ENCODE measurements around the gene COIL. TPM values are rescaled to one million over a fixed set of nuclear protein-coding genes. Genes with fewer than 3 reads are reported as not detected.

The COIL gene
- total RNA-seq, 1 experiment from 2014 or later = 22.9 TPM

DNA sequence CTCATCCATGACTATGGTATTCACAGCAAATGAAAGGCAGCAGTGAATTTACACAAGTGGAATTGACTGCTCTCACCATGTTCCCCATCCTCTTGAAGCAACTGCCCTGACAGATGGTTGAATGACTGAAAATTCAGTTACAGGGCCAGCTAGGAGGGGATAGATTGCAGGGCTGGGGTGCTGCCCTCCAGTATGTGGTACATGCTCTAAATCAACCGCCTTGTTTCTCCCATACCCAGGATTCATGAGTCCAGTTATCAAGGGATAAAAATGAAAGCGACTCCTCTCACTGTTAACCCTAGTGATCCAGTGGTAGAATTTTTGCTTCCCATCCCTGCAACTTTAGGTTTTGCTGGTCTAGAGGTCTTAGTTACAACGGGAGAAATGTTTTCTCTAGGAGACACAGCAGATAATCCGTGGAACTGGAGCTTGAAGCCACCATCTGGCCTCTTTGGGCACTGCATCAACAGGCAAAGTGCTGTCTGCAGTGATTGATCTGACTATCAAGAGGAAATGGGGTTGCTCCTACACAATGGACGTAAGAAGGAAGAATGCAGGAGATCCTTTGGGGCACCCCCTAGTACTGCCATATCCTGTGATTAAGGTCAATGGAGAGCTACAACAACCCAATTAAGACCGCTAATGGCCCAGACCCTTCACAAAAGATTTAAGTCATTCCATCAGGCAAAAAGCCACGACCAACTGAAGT, 49.0 kb upstream of the COIL start:
- no peak overlapping the region for H3K9ac ChIP-seq (ENCODE audit: low read length)
- H3K27ac ChIP-seq (ENCODE audit: low read length) = no peak overlapping the region
- H4K20me1 ChIP-seq (ENCODE audit: low read length) = no peaks in the 10 kb centered on the region
- TF ChIP-seq EZH2phosphoT487 (IDR thresholded peaks at IDR 0.05; ENCODE audit: borderline replicate concordance, low read length) = no peak
- TF ChIP-seq, protein P1, sequence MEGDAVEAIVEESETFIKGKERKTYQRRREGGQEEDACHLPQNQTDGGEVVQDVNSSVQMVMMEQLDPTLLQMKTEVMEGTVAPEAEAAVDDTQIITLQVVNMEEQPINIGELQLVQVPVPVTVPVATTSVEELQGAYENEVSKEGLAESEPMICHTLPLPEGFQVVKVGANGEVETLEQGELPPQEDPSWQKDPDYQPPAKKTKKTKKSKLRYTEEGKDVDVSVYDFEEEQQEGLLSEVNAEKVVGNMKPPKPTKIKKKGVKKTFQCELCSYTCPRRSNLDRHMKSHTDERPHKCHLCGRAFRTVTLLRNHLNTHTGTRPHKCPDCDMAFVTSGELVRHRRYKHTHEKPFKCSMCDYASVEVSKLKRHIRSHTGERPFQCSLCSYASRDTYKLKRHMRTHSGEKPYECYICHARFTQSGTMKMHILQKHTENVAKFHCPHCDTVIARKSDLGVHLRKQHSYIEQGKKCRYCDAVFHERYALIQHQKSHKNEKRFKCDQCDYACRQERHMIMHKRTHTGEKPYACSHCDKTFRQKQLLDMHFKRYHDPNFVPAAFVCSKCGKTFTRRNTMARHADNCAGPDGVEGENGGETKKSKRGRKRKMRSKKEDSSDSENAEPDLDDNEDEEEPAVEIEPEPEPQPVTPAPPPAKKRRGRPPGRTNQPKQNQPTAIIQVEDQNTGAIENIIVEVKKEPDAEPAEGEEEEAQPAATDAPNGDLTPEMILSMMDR (conservative IDR thresholded peaks at IDR 0.05; ENCODE audit: low read depth, low read length) = peak; percentile 88
- H3K79me2 ChIP-seq (ENCODE audit: low read length) = no peaks in the 10 kb centered on the region
- H3K27me3 ChIP-seq (ENCODE audit: low read length) = no peaks in the 10 kb centered on the region
- ATAC-seq = peak; percentile 96
- no peaks in the 10 kb centered on the region for H3K9me3 ChIP-seq (ENCODE audit: low read length)
- peak overlapping the region; percentile 50 for H3K4me2 ChIP-seq (ENCODE audit: low read length)
- H3K4me1 ChIP-seq (ENCODE audit: insufficient read depth, low read length) = peaks cover 3% of the 10 kb centered on the region; the same call in 1 of the 2 replicates
- peak overlapping the region; percentile 77 for H2AFZ ChIP-seq (ENCODE audit: low read length)
- intact Hi-C loops (cut with micrococcal nuclease) = loop anchor here (2.0 to 5.0 kb wide), 3 partner anchors 33 to 97 kb away; no protein-coding TSS in a partner anchor
- DNase-seq = peak; percentile 78
- POLR2A ChIA-PET (ENCODE audit: unreplicated experiment) = interaction anchor here (0.6 kb wide), 1 partner anchor 111 kb away, joined by 3 read pairs; no protein-coding TSS in a partner anchor
- CTCF ChIA-PET = interaction anchor here (0.6 to 1.0 kb wide), 4 partner anchors 11 to 62 kb away, joined by 3 to 7 read pairs (median 4); partner anchors contain the start of gene SCPEP1
- no peaks in the 10 kb centered on the region for H3K9me2 ChIP-seq (replicated peaks; ENCODE audit: low read length)
- no TSS peak for BruUV-seq (replicated peaks)
- no peaks in the 10 kb centered on the region for H3K36me3 ChIP-seq (ENCODE audit: low read depth, low read length)
- peak overlapping the region; percentile 36 for H3K4me3 ChIP-seq (ENCODE audit: low read length)
- H3F3A ChIP-seq (ENCODE audit: low read length, unreplicated experiment) = no peaks in the 10 kb centered on the region

DNA sequence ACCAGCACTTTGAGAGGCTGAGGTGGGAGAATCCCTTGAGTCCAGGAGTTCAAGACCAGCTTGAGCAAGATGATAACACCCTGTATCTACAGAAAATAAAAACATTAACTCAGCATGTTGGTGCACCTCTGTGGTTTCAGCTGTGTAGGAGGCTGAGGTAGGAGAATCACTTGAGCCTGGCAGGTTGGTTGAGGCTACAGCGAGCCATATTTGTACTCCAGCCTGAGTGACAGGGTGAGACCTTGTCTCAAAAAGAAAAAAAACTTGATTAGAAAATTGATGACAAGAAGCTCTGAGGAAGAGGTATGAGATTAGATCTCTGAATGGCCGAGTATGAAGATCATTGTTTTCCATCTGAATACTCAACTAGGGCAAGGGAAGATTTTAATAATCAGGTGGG, 48.1 kb upstream of the COIL start:
- no peak overlapping the region for H3K4me2 ChIP-seq (ENCODE audit: low read length)
- H4K20me1 ChIP-seq (ENCODE audit: low read length) = no peaks in the 10 kb centered on the region
- H2AFZ ChIP-seq (ENCODE audit: low read length) = no peak overlapping the region
- no peaks in the 10 kb centered on the region for H3K9me3 ChIP-seq (ENCODE audit: low read length)
- TF ChIP-seq, protein P1 (conservative IDR thresholded peaks at IDR 0.05; ENCODE audit: low read depth, low read length) = no peak
- no peak for TF ChIP-seq EZH2phosphoT487 (IDR thresholded peaks at IDR 0.05; ENCODE audit: borderline replicate concordance, low read length)
- no peak for TF ChIP-seq EZH2 (IDR thresholded peaks at IDR 0.05; ENCODE audit: low read length, unreplicated experiment)
- intact Hi-C loops (cut with micrococcal nuclease) = loop anchor here (5.0 kb wide), 1 partner anchor 98 kb away; no protein-coding TSS in a partner anchor
- ATAC-seq (no peak), DNase-seq (no peak)
- no peaks in the 10 kb centered on the region for H3K27me3 ChIP-seq (ENCODE audit: low read length)
- no peak overlapping the region for H3K4me3 ChIP-seq (ENCODE audit: low read length)
- ChIA-PET POLR2A (ENCODE audit: unreplicated experiment) (no interaction called here), CTCF (interaction anchor here (0.6 to 1.0 kb wide), 3 partner anchors 13 to 50 kb away, joined by 3 to 4 read pairs (median 3); no protein-coding TSS in a partner anchor)
- BruUV-seq (replicated peaks) = no TSS peak
- peaks cover 3% of the 10 kb centered on the region; the same call in 1 of the 2 replicates for H3K4me1 ChIP-seq (ENCODE audit: insufficient read depth, low read length)
- H3K9ac ChIP-seq (ENCODE audit: low read length) = no peak overlapping the region
- H3K79me2 ChIP-seq (ENCODE audit: low read length) = no peaks in the 10 kb centered on the region
- H3F3A ChIP-seq (ENCODE audit: low read length, unreplicated experiment) = no peaks in the 10 kb centered on the region
- H3K9me2 ChIP-seq (replicated peaks; ENCODE audit: low read length) = no peaks in the 10 kb centered on the region
- H3K27ac ChIP-seq (ENCODE audit: low read length) = no peak overlapping the region
- no peaks in the 10 kb centered on the region for H3K36me3 ChIP-seq (ENCODE audit: low read depth, low read length)

DNA sequence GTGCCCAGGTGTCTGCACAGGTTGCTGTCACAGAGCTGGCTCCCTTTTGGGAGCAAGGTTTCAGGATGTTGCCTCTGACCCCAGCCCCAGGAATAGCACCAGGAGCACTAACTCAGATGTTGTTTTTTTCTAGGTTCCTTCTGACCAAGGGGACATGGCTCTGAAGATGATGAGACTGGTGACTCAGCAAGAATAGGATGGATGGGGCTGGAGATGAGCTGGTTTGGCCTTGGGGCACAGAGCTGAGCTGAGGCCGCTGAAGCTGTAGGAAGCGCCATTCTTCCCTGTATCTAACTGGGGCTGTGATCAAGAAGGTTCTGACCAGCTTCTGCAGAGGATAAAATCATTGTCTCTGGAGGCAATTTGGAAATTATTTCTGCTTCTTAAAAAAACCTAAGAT, 45.2 kb upstream of the COIL start:
- no TSS peak for BruUV-seq (replicated peaks)
- POLR2A ChIA-PET (ENCODE audit: unreplicated experiment) = interaction anchor here (0.5 to 0.6 kb wide), 3 partner anchors 12 to 28 kb away, joined by 3 to 8 read pairs (median 4); partner anchors contain the start of gene SCPEP1
- no peak for ATAC-seq
- peak; percentile 23 for DNase-seq
- intact Hi-C loops (cut with micrococcal nuclease) = loop anchor here (5.0 kb wide), 1 partner anchor 101 kb away; no protein-coding TSS in a partner anchor
- Histone ChIP-seq H3K4me1 (ENCODE audit: insufficient read depth, low read length) (peaks cover 3% of the 10 kb centered on the region; the same call in 1 of the 2 replicates), H3K4me2 (ENCODE audit: low read length) (no peak overlapping the region), H3F3A (ENCODE audit: low read length, unreplicated experiment) (no peaks in the 10 kb centered on the region), H2AFZ (ENCODE audit: low read length) (no peak overlapping the region), H3K79me2 (ENCODE audit: low read length) (no peaks in the 10 kb centered on the region), H3K4me3 (ENCODE audit: low read length) (no peak overlapping the region), H3K27ac (ENCODE audit: low read length) (no peak overlapping the region), H3K9me3 (ENCODE audit: low read length) (no peaks in the 10 kb centered on the region), H3K9ac (ENCODE audit: low read length) (no peak overlapping the region), H3K9me2 (replicated peaks; ENCODE audit: low read length) (no peaks in the 10 kb centered on the region), H3K27me3 (ENCODE audit: low read length) (no peaks in the 10 kb centered on the region), H3K36me3 (ENCODE audit: low read depth, low read length) (no peaks in the 10 kb centered on the region), H4K20me1 (ENCODE audit: low read length) (no peaks in the 10 kb centered on the region)
- TF ChIP-seq EZH2phosphoT487 (IDR thresholded peaks at IDR 0.05; ENCODE audit: borderline replicate concordance, low read length) = no peak
- TF ChIP-seq, protein P1 (conservative IDR thresholded peaks at IDR 0.05; ENCODE audit: low read depth, low read length) = no peak
- no peak for TF ChIP-seq EZH2 (IDR thresholded peaks at IDR 0.05; ENCODE audit: low read length, unreplicated experiment)
- CTCF ChIA-PET = no interaction called here

Measured in PC-3 (cell line).